H54 (cell line): ENCODE data around the gene HELZ.
A peak's percentile ranks its signal among the peaks of the same experiment; 100 is the strongest.
"Not testable (repeated sequence)": the region's sequence is repeated elsewhere in the genome, so short reads cannot be mapped to it uniquely, and the experiment has no call there.

Source experiments
- DNase-seq: peaks from one replicate; pipeline ENCODE4 v3.0.0; 2011; ENCODE audit warnings: low spot score, mixed read lengths; ENCODE audit not compliant: insufficient read length
- FAIRE-seq: peaks from 3 replicates; lab custom pipeline; 2011; peaks lifted over from hg19 to GRCh38; lab: Jason Lieb, UNC
- POLR2A ChIP-seq: IDR thresholded peaks from 2 replicates; pipeline ENCODE4 v1.6.1; 2011; ENCODE audit warnings: low read depth, mild to moderate bottlenecking, low read length

Gene HELZ

GRCh38 chr17:67044016-67044772 is 200.8 kb downstream of the HELZ start, which contains the start of gene CACNG1:
Gene CACNG1, plus strand, starts transcription at chr17:67044554. Its CDS starts 107 bp downstream, at chr17:67044661.
- no peak for TF ChIP-seq POLR2A
- no peak for FAIRE-seq
- DNase-seq: no peak

- FAIRE-seq (no peak), DNase-seq (no peak)
- TF ChIP-seq POLR2A: no peak
Measured at GRCh38 chr17:67043283-67043682, 201.7 kb downstream of the HELZ start.

- FAIRE-seq (no peak), DNase-seq (no peak)
- no peak for TF ChIP-seq POLR2A
Measured at GRCh38 chr17:67041941-67042899, 202.8 kb downstream of the HELZ start.

GRCh38 chr17:67041531-67041930 is 203.5 kb downstream of the HELZ start:
- no peak for TF ChIP-seq POLR2A

GRCh38 chr17:67041119-67041518 is 203.9 kb downstream of the HELZ start:
- DNase-seq, FAIRE-seq: not testable (repeated sequence)

More at GRCh38 chr17:67041531-67041930, 203.5 kb downstream of the HELZ start:
- DNase-seq: no peak
- FAIRE-seq: no peak

- TF ChIP-seq POLR2A: no peak
- FAIRE-seq: no peak
- DNase-seq: no peak
Measured at GRCh38 chr17:67040652-67041051, 204.3 kb downstream of the HELZ start.

GRCh38 chr17:67038861-67039365 is 206.1 kb downstream of the HELZ start:
- no peak for FAIRE-seq
- DNase-seq: no peak
- TF ChIP-seq POLR2A: no peak

GRCh38 chr17:67035131-67036083 is 209.6 kb downstream of the HELZ start:
- no peak for TF ChIP-seq POLR2A
- FAIRE-seq (no peak), DNase-seq (no peak)

- TF ChIP-seq POLR2A: no peak
- FAIRE-seq (no peak), DNase-seq (no peak)
Measured at GRCh38 chr17:67033613-67034012, 211.4 kb downstream of the HELZ start.

- FAIRE-seq (no peak), DNase-seq (no peak)
- no peak for TF ChIP-seq POLR2A
Measured at GRCh38 chr17:67032985-67033384, 212.0 kb downstream of the HELZ start.

GRCh38 chr17:67032382-67032781 is 212.6 kb downstream of the HELZ start:
- no peak for TF ChIP-seq POLR2A
- FAIRE-seq: no peak
- no peak for DNase-seq

GRCh38 chr17:67030641-67031040 is 214.4 kb downstream of the HELZ start:
- no peak for FAIRE-seq
- TF ChIP-seq POLR2A: no peak

GRCh38 chr17:67027031-67027628 is 217.9 kb downstream of the HELZ start:
- TF ChIP-seq POLR2A: no peak
- DNase-seq (peak; percentile 79), FAIRE-seq (no peak)

More at GRCh38 chr17:67030641-67031040, 214.4 kb downstream of the HELZ start:
- no peak for DNase-seq
